Measurements from ENCODE around the gene ZFAND3.
"Not testable (repeated sequence)": the region's sequence is repeated elsewhere in the genome, so short reads cannot be mapped to it uniquely, and the experiment has no call there.

Gene ZFAND3

DNA sequence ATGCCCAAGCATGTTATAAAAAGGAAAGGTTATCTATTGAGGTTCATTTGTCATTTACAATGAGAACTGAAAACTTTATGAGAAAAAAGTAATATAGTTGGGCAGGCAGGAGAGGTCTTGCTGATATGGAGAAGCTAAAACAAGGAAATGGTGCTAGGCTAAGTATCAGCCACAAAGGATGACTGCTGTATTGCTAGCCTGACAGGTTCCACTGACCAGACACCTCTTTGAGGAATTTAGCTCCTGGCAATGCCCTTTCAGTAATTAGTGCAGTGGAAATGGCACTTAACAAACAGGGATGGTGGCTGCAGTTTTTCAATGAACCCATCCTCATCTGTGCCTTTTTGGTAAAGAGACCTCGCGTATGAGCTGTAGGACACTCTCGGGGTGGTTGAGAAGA is 284.4 kb downstream of the ZFAND3 start:
- DNase-seq, result no peak

DNA sequence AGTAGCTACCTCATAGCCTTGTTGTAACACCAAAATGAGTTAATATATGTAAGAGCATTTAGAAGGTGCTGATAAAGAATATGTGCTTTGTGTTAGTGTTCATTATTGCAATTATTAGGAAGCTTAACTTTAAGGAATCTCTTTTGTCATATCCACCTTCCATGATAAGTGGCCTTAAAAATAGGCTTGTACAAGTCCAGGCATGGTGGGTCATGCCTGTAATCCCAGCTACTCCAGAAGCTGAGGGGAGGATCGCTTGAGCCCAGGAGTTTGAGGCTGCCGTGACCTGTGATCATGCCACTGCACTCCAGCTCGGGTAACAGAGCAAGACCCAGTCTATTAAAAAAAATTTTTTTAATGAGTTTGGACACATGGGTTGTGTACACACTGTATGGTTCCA is 285.5 kb downstream of the ZFAND3 start:
- DNase-seq, result no peak

DNA sequence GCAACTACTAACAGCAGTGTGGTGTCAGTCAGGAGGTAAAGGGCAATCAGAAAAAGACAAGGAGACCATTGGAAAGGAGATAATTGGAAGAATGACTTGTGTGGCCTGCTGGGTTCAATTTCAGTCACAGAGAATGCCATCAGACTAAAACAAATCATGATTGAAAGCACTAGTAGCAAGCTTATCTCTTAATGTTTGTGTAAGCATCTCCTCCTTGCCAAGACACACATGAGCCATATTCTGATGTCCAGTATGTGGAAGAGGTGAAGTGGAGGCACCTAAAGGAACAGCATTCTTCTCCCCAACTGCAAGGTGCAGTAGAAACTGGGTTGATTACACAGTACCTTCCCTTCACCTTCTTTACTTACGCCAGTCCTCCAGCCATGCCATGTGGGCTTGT is 287.5 kb downstream of the ZFAND3 start:
- DNase-seq, result no peak

DNA sequence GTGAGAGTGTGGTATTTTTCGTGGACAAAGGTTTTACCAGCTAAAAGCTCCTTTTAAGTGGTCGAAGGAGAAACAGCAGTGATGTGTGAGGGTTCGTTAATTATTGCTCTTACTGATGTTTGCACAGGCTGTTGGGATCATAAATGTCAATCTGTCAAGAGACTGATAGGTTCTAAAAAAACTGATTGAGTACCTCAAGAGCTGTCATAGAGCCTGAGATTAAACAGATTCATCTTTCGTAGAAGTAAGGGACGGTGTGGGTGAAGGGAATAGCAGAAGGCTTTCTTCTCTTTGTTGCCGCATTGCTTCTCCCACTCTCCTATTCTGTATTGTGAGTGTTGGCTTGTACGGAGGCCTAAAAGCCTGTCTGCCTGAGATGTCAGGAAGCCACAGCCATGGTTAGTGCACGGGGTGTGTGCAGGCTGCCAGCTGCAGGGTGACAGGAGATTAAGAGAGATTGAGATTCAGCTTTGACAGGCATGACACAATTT is 291.0 kb downstream of the ZFAND3 start:
- DNase-seq, result no peak

DNA sequence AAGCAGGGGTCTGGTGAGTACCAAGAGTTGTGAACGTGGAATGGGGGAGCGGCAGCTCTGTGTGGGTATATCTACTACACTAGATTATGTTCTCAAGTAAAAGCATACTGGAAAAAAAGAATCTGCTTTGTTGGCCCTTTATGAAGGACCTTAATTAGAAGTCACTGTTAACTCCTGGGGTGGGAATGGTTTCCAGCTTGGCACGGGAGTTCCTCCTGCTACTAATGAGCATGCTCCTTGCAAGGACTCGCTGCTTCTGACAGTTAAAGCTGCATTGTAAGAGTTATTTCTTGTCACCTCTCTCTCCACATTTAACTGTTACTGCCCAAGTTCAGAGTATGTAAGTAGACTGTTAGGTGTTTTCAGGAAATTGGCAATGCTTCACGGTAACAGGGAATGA is 292.7 kb downstream of the ZFAND3 start:
- no peak for DNase-seq

DNA sequence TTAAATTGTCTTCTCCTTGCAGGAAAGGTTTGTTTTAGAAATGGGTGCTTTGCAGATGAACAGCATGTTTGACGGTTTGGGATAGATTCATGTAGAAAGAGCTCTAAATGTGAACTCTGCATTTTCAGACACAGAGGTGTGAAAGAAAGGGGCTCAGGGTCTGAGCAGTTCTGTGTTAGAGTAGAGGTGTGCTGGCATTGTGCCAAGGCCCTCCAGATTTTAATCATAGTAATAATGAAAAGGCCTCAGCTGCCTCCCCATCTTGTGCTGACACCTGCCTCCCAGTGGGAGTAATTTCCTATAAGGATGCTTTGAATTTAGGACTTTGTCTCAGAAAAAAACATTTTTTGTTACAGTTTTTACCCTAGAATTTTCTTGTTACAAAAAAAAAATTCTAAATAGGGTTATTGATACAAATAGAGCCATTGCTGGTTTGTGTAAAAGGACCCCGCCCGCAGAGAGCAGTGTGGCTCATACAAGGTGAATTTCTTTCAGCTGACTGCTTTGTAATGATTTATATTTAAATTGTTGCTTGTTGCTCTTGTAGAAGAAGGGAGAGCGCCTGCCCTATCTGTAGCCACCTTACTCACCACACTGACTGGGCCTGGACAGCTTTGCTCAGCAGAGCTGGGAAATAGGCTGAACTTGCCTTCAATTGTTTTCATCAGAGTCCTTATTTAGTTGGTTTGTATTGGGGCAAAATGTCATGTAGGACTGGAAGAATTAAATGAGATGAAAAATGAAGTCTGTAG is 294.5 kb downstream of the ZFAND3 start:
- no peak for DNase-seq

DNA sequence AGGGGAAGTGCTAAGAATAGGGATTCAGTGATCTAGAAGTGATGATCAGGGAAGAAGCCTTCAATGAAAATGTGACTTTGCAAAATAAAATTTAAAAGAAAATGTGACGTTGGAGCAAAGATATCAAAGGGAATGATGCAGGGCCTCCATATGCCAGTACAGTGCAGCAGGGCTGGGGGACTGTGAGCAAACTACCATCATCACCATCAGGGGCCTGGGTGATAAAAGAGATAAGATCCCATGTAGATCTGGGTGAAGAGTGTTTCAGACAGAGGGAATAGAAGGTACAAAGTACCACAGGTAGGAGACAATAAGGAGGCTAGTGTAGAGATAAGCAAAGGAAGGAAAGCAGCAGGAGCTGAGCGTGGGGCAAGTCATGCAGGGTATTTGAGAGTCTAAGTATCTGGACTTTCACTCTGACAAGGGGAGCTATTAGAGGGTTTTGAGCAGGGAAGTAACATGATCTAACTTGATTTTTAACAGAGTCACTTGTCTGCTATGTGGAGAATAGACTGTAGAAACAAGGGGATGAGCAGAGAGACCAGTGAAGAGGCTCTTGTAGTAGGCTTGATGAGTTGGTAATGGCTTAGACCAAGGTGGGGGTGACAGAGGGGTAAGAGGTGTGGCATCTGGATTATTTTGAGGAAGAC is 295.6 kb downstream of the ZFAND3 start:
- DNase-seq, result no peak

DNA sequence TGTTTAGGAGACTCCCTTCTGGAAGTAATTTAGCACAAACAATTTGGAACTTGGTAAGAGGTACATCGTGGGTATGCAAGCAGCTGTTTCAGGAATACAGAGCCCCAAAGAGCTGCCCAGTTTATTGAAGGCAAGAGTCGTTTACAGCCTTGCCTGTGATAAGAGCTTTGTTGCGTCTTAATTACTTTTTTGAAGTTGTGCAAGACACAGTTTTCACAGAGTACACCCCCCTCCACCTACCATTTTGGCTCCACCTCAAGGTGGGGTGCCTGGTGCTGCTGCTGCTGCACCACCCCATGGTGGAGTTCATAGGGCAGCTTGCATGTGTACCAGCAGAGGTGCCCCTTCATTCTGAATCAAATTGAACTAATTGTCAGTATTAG is 296.1 kb downstream of the ZFAND3 start:
- DNase-seq, result no peak

DNA sequence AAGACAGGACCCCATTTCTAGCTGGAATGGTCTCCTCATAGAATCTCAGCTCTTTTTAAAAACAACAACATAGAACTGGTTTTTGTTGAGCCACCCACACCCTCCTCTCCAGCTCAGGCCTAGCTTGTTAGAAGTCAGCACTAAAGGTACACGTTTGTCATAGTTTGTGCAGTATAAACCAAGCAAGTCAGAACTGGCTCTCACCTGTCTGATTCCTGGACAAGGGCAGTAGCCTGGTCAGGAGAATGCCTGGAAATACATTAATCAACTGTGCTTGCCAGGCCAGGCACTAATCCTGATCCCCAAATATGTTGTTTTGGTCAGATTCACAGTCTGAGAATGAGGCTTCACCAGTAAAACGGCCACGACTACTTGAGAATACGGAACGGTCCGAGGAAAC is 296.7 kb downstream of the ZFAND3 start:
- DNase-seq, result no peak

DNA sequence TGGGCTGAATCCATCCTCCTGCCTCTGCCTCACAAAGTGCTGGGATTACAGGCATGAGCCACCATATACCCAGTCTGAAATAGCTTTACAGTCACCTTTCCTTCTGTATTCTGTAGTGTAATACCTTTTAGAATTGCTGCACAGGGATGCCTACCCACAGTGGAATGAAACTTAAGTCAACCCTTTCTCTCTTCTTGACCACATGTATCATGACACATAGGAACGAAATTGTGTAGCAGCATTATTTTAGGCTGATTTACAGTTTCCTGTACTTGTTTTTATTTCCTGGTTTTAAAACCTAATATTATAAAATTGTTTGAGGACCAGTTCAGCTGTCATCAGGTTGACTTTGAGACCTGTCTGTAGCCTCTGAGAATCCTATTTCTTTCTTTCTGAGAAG is 297.8 kb downstream of the ZFAND3 start:
- DNase-seq, result no peak

DNA sequence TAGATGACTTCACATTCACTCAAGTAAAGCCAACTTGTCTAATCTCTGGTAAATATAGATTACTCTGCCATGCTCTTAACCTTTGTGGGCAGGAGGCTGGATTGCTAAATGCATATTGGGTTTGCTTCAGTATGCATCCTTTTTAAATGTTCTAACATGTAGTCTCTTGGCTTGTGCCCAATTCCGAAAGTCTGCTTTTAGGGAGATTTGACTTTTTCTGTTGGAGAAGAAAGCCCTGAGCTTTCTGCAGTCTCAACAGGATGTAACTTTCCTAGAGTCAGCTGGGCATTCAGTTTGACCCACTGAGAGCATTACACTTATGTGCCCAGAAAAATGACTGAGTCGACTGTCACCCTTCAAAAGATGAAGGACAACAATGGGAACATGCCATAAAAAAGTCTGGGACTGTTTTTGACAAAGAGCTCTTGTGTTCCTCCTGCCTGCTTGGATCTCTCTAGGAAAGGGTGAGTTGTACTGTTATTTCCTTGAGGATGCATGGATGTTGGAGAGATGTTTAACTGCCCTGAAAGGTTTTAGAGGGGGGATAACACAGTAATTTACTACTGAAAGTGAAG is 299.4 kb downstream of the ZFAND3 start:
- DNase-seq, result no peak

DNA sequence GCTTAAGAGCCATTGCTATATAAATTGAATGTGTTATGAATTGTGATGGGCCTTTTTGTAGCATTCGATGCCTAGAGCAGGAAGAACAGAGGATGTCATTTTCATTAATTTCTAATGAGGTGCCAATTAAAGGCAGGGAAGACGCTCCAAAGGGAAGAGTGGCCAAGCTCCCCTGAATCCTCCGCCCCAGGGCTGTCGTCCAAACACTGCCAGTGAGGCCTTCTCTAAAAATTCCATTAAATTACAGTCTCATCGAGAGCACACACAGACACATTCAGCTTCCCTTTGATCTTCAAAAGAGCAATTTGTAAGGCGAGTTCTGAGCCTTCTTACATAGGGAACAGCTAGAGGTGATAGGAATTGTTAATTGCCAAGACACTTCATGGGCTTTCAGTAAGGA is 300.0 kb downstream of the ZFAND3 start:
- DNase-seq, result no peak

DNA sequence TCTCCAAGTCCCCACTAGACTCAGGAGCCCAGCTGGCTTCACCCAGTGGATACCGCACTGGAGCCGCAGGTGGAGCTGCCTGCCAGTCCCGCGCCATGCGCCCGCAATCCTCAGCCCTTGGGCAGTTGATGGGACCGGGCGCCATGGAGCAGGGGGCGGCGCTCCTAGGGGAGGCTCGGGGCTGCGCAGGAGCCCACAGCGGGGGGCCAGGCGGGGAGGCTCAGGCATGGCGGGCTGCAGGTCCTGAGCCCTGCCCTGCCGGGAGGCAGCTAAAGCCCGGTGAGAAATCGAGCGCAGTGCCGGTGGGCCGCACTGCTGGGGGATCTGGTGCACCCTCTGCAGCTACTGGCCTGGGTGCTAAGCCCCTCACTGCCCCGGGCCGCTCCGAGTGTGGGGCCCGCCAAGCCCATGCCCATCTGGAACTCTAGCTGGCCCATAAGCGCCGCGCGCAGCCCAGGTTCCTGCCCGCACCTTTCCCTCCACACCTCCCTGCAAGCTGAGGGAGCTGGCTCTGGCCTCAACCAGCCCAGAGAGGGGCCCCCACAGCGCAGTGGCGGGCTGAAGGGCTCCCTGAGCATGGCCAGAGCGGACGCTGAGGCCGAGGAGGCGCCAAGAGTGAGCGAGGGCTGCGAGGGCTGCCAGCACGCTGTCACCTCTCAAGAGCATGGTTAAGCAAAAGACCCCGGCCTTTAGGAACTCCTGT is 304.8 kb downstream of the ZFAND3 start:
- DNase-seq, result not testable (repeated sequence)

DNA sequence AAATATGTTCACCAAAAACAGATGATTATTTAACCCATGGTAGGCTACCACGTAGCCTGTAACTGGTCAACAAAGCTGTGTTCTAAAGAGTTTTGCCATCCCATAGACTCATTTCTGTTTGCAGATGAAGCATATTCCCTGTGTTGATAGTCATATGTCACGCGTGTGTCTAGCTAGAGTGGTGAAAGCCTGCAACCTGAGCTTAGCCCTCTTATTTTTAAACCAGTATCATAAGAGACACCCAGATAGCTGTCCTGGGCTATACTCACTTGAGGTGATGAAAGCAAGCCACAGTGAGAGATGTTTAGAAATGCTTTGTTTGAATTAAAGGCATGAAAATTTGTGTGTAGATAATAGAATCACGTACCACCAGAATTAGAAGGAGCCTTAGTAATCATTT is 307.8 kb downstream of the ZFAND3 start:
- DNase-seq, result no peak

DNA sequence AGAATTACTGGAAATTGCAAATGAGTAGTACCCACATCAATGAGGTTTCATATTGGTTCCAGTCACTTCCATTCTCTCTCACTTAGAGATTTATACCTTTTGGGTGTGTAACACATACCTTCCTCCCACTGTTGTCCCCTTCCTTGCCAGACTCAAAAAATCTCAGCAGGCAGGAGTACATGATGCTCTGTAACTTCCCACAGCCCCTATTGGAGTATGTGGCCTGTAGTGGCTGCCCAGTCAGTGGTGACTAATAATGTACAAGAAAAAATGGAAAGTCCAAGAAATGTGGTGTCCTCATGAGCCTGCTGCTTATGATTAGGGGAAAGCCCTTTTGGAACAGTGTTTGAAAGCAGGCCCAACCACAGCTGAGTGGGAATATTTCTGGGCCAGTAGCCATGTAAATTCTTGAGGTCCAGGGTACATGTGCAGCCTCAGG is 312.0 kb downstream of the ZFAND3 start:
- no peak for DNase-seq

DNA sequence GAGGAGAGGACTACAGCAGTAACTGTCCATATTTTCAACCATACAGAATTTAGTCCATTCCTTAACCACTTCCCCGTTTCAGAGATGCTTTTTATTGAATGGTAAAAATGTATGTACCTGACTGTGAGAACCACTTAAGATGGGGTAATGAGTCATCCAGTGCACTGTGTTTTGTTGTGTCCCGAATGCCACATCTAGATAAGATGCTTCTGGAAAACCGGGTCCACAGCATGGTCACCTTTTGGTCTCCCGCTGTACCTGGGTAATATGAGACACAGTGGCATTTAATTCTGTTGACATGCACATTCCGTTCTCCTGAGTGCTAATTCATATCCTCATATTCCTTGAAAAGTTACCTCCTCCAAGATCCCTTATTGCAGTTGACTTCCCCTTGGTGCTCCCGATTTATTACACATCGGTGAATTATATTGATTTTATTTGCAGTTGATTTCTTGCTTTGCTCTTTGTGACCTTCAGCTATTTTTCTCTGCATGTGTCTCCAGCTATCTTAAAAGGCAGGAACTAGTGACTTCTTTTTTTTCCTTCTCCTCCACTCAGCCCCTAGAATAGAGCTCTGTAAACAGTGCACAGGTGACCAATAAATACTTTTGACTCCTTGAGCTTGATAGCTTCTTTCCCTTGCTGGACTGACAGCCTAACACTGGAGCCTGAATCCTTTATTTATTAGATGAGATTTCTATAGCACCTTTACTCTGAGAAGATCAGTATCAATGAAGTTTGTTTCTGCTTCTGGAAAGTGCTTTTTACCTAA is 314.6 kb downstream of the ZFAND3 start:
- no peak for DNase-seq

DNA sequence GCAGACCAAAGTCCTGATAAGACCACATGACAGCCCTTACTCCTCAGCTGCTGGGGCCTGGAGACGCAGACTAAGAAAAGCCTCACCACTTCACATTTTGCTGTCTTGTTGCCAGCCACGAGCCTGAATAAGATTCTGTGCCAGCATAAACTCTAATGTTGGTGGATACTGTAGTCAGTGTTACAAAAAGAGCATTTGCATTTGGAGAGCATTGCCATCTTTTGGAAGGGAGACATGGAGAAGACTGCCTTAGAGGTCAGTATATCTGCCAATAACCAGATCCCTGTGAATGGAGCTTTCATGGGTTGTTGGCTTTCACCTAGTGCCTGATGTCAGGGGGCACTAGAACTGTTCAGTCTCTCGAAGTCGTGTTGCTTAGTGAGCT is 315.2 kb downstream of the ZFAND3 start:
- DNase-seq, result no peak

DNA sequence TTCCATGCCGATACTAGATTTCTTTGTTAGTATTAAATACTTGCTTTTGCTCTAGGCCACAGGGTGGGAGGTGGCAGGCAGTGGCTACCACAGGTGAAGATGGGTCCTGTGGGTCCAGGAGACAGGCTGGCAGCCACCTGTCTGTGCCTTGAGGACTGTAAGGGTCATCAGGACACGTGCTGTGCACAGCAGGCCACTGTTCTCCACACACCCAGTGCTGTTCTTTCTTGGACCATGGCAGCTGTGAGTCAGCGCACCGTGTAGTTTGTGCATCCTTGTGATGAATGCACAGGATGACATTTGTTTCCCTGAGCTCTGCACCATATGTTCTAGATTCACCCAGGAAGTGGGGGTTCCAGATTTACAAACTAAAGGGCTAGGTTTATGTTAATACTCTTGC is 317.0 kb downstream of the ZFAND3 start:
- DNase-seq, result no peak

DNA sequence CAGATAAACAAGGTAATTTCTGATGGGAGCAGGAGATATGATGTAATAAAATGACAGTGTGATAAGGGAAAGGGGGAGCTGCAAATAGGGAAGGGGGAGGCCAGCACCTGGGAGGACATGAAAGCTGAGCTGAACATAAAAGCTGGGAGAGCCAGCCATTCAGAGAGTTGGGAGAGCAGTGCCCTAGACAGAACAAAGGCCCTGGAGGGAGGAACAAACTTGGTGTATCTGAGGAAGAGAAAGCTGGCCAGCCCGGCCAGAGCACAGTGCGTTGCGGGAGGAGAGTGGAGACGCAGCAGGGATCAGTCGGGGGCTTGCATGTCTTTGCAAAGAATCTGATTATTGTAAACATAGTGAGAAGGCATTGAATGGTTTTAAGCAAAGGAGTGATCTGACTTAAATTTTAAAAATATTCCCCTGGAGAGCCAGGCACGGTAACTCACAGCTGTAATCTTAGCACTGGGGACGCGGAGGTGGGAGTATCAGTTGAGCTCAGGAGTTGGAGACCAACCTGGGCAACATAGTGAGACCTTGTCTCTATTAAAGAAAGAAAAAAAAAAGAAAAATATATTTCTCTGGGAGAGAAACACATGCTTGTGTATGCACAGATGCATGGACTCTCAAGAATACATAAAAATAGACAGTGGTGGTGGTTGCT is 318.2 kb downstream of the ZFAND3 start:
- no peak for DNase-seq

DNA sequence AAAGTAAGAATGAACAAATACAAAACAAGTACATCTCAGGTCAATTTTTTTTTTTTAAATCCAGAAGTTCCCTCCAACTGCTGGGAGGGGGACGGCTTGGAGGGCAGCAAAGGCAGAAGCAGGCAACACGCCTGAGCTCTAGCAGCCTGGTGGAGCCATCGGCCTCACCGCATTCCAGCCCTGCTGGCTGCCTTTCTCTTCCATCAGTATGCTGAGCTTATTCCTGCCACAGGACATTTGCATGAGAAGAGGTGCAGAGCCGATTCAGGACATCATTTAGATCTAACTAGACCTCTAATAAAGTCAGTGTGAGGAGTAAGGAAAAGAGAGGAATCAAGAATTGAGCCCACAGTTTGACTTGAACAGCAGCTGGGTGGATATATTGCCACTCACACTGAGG is 318.8 kb downstream of the ZFAND3 start:
- DNase-seq, result no peak

DNA sequence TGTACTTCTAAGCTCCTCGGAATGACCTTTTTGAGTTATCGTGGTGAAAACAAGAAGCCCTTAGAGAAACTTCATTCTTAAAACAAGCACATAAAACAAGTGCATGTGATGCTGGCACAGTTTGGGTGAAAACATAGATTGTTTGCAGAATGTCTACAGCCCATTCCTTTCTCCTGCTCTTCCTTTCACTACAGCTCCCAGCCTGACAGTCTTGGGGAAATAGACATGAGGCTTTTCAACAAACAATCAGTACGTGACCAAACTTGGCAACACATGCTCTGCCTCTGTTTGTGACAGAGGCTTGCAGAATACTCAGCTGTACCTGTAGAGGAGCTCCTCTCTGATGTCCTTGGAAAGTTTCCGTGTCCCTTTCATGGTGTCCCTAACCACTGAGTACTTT is 321.6 kb downstream of the ZFAND3 start:
- no peak for DNase-seq

DNA sequence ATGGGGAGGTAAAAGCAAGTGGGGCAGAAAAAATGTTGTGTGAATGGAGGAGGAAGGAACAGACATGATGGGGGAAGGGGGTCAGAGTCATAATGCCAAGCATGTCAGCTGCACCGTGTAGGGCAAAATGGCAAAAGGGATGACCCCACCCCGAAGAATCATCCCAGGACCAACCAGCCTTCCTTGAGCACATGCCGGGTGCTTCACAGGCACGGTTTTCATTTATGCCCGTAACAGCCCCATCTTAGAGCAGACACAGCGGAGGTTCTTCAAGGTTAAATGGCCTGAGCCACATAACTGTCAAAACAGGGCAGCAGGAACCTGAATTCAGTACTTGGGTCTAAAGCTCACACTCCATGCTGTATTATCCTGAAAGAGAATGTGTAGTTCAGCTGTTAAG is 322.2 kb downstream of the ZFAND3 start:
- no peak for DNase-seq
